GM21367 (cell line): ENCODE results near the gene PPP1R9B.
A peak's percentile ranks its signal among the peaks of the same experiment; 100 is the strongest.

Experiments used
- ATAC-seq: cut with Tn5 transposase; IDR thresholded peaks from one replicate; pipeline ENCODE4 v1.9.1; 2021; ENCODE audit not compliant: unreplicated experiment

PPP1R9B gene

GRCh38 chr17:50109785-50110184, 40.7 kb downstream of the PPP1R9B start:
- no peak for ATAC-seq

GRCh38 chr17:50109207-50109606, 41.3 kb downstream of the PPP1R9B start:
- no peak for ATAC-seq

- no peak for ATAC-seq
Measured at GRCh38 chr17:50108556-50108955, 41.9 kb downstream of the PPP1R9B start.

GRCh38 chr17:50107790-50108414, 42.6 kb downstream of the PPP1R9B start:
- no peak for ATAC-seq

- no peak for ATAC-seq
Measured at GRCh38 chr17:50106393-50107131, 43.9 kb downstream of the PPP1R9B start.

GRCh38 chr17:50105811-50106210, 44.7 kb downstream of the PPP1R9B start:
- no peak for ATAC-seq

GRCh38 chr17:50103941-50104340, 46.5 kb downstream of the PPP1R9B start:
- ATAC-seq = no peak

GRCh38 chr17:50103252-50103651, 47.2 kb downstream of the PPP1R9B start:
- no peak for ATAC-seq

- no peak for ATAC-seq
Measured at GRCh38 chr17:50102164-50102991, 48.1 kb downstream of the PPP1R9B start.

GRCh38 chr17:50101346-50102163, 48.9 kb downstream of the PPP1R9B start:
- no peak for ATAC-seq

- no peak for ATAC-seq
Measured at GRCh38 chr17:50100921-50101345, 49.5 kb downstream of the PPP1R9B start.

- ATAC-seq = no peak
Measured at GRCh38 chr17:50100480-50100883, 50.0 kb downstream of the PPP1R9B start.

GRCh38 chr17:50099003-50099402, 51.5 kb downstream of the PPP1R9B start:
- ATAC-seq = no peak

GRCh38 chr17:50098583-50098982, 51.9 kb downstream of the PPP1R9B start:
- no peak for ATAC-seq

- no peak for ATAC-seq
Measured at GRCh38 chr17:50097926-50098325, 52.6 kb downstream of the PPP1R9B start.

GRCh38 chr17:50097455-50097854, 53.0 kb downstream of the PPP1R9B start:
- ATAC-seq = no peak

GRCh38 chr17:50096758-50097157, 53.7 kb downstream of the PPP1R9B start:
- no peak for ATAC-seq

GRCh38 chr17:50096092-50096491, 54.4 kb downstream of the PPP1R9B start:
- no peak for ATAC-seq

GRCh38 chr17:50095626-50096037, 54.8 kb downstream of the PPP1R9B start:
- ATAC-seq = no peak

GRCh38 chr17:50094753-50095619, 55.5 kb downstream of the PPP1R9B start, which contains the start of gene PDK2:
Gene PDK2, plus strand, starts transcription at chr17:50095351. Its CDS starts 85 bp downstream, at chr17:50095436.
- peak; percentile 76 for ATAC-seq
